K562 (cell line): ENCODE data around the gene GAPDHS. TPM values are rescaled to one million over a fixed set of nuclear protein-coding genes. Genes with fewer than 3 reads are reported as not detected.
A peak's percentile ranks its signal among the peaks of the same experiment; 100 is the strongest.

Experiments
- ATAC-seq: fragments of 200-7000 bp; cut with Tn5 transposase; 3 replicates; pipeline ENCODE4 v1.9.1; 2020; ENCODE audit warnings: moderate library complexity
- BruUV-seq: library from RNA; stranded (reverse); fragments of 400-500 nt; replicated peaks from 2 replicates; lab custom pipeline; 2021; lab: Mats Ljungman, UMichigan
- CTCF ChIA-PET: fragments of 300-600 bp; formaldehyde crosslinking; extraction: SDS; loops from one replicate; lab custom pipeline; 2021; ENCODE audit warnings: low intra/inter-chr PET ratio; lab: Yijun Ruan, JAX
- POLR2A ChIA-PET: fragments of 300-600, 350-650 bp; sonication (Branson Sonifier 250); formaldehyde crosslinking; extraction: SDS; loops from one replicate; lab custom pipeline; 2021; ENCODE audit warnings: antibody characterized with exemption, inconsistent platforms; lab: Yijun Ruan, JAX
- DNase-seq, 4 experiments: peaks; one replicate each; pipeline versions ENCODE4 v3.0.0 to v3.0.0-alpha.2; 2011 to 2018; ENCODE audit warnings: low spot score in 3 of 4, mixed read lengths in 3 of 4; ENCODE audit errors: extremely low read depth in 1 of 4
- FAIRE-seq: peaks from 2 replicates; lab custom pipeline; 2011; peaks lifted over from hg19 to GRCh38; lab: Jason Lieb, UNC
- H2AFZ ChIP-seq: 2 replicates; pipeline ENCODE4 v1.6.0; 2011; ENCODE audit warnings: low read depth, low read length, control low read depth, inconsistent platforms
- H3K27ac ChIP-seq: fragments of 200-600 bp; 3 replicates; pipeline ENCODE4 v1.8.0; 2011; ENCODE audit warnings: low read depth, mild to moderate bottlenecking, control low read depth, inconsistent platforms, low read length, moderate library complexity, mixed read lengths; ENCODE audit errors: extremely low read depth
- H3K27me3 ChIP-seq, 2 experiments: fragments of 300-600 bp in 1 of 2; 2 replicates in 1 of 2; 3 replicates in 1 of 2; pipeline versions ENCODE4 v1.6.0 to v1.8.0; 2011; ENCODE audit warnings: inconsistent platforms in 2 of 2, low read length in 2 of 2, mild to moderate bottlenecking in 1 of 2, mixed read lengths in 1 of 2, moderate library complexity in 1 of 2; ENCODE audit not compliant: control insufficient read depth in 2 of 2, insufficient read depth in 2 of 2
- H3K36me3 ChIP-seq: fragments of 300-600 bp; 3 replicates; pipeline ENCODE4 v1.8.0; 2011; ENCODE audit warnings: mild to moderate bottlenecking, low read length, inconsistent platforms; ENCODE audit not compliant: control insufficient read depth, insufficient read depth
- H3K4me1 ChIP-seq, 2 experiments: fragments of 200-600 bp in 1 of 2; replicated peaks in 1 of 2; 2 replicates in 1 of 2; 3 replicates in 1 of 2; pipeline versions ENCODE4 v1.5.1 to v1.8.0; 2011; ENCODE audit warnings: inconsistent platforms in 2 of 2, low read length in 2 of 2, mild to moderate bottlenecking in 1 of 2, mixed read lengths in 1 of 2, moderate library complexity in 1 of 2; ENCODE audit not compliant: control insufficient read depth in 2 of 2, insufficient read depth in 2 of 2
- H3K4me2 ChIP-seq: 2 replicates; pipeline ENCODE4 v1.6.1; 2011; ENCODE audit warnings: low read length, control low read depth, inconsistent platforms, mixed read lengths; ENCODE audit not compliant: insufficient read depth
- H3K4me3 ChIP-seq: fragments of 200-600 bp; sonication (generic), shearing (Covaris generic); 2 replicates; pipeline ENCODE4 v1.5.1; 2016; ENCODE audit warnings: control low read depth, inconsistent platforms
- H3K79me2 ChIP-seq: fragments of 200-600 bp; 3 replicates; pipeline ENCODE4 v1.8.0; 2011; ENCODE audit warnings: low read length, inconsistent platforms; ENCODE audit not compliant: control insufficient read depth, insufficient read depth
- H3K9ac ChIP-seq, 2 experiments: 2 replicates each; pipeline versions ENCODE4 v1.6.0 to v1.6.1; 2011; ENCODE audit warnings: low read depth in 2 of 2, low read length in 2 of 2, control low read depth in 1 of 2, inconsistent platforms in 1 of 2, mild to moderate bottlenecking in 1 of 2, mixed read lengths in 1 of 2; ENCODE audit not compliant: insufficient read depth in 1 of 2
- H3K9me1 ChIP-seq: one replicate; pipeline ENCODE4 v1.6.0; 2011; ENCODE audit warnings: inconsistent platforms, mild to moderate bottlenecking, low read length, moderate library complexity; ENCODE audit not compliant: control insufficient read depth, insufficient read depth
- H3K9me3 ChIP-seq: replicated peaks from 2 replicates; pipeline ENCODE4 v1.5.1; 2011; ENCODE audit warnings: low read depth, low read length, inconsistent platforms; ENCODE audit not compliant: control insufficient read depth, insufficient read depth
- H4K20me1 ChIP-seq: replicated peaks from 2 replicates; pipeline ENCODE4 v1.6.1; 2011; ENCODE audit warnings: low read length, inconsistent platforms, mixed read lengths; ENCODE audit not compliant: control insufficient read depth, insufficient read depth
- CTBP1 ChIP-seq: fragments of 450-650 bp; IDR thresholded peaks from 2 replicates; pipeline ENCODE4 v1.6.1; 2016; ENCODE audit warnings: borderline replicate concordance
- GABPB1 ChIP-seq: sonication (generic); formaldehyde crosslinking; IDR thresholded peaks from 2 replicates; pipeline ENCODE4 v1.8.0; 2022; ENCODE audit warnings: mild to moderate bottlenecking, missing genetic modification reagents
- KAT2B ChIP-seq: IDR thresholded peaks from one replicate; pipeline ENCODE4 v1.6.1; 2012; ENCODE audit warnings: low read depth, mild to moderate bottlenecking, control low read depth, inconsistent platforms, low read length, moderate library complexity
- KDM5B ChIP-seq: fragments of 200-600 bp; sonication (generic); IDR thresholded peaks from 2 replicates; pipeline ENCODE4 v1.6.1; 2012; ENCODE audit warnings: low read depth, mild to moderate bottlenecking, moderate library complexity, low read length, control low read depth, inconsistent platforms; ENCODE audit not compliant: insufficient replicate concordance
- RBM17 ChIP-seq: fragments of 200-400 bp; formaldehyde crosslinking; IDR thresholded peaks from 2 replicates; pipeline ENCODE4 v1.6.1; 2017; ENCODE audit warnings: low read depth, mild to moderate bottlenecking, low read length, borderline replicate concordance
- WGBS: fragments of 100-300 bp; shearing (Covaris generic); methylation state at CpG from one replicate; pipeline ENCODE4 v1.1.6; 2016; ENCODE audit warnings: low coverage, mixed read lengths; ENCODE audit not compliant: insufficient coverage; ENCODE audit errors: missing lambda C conversion rate; 5-methylcytosine and 5-hydroxymethylcytosine counted together
- in situ Hi-C: fragments of 300-500 bp; cut with MboI; formaldehyde crosslinking; loops from 4 replicates; pipeline ENCODE4 v1.15.0; 2018; ENCODE audit warnings: inconsistent platforms, mixed read lengths
- intact Hi-C: fragments of 100-400 bp; cut with micrococcal nuclease; formaldehyde crosslinking; loops from 2 replicates; pipeline ENCODE4 v1.14.2; 2022
- polyA plus RNA-seq, 8 experiments: library from polyadenylated mRNA; depleted of rRNA in 4 of 8; stranded (reverse) in 5 of 8; unstranded in 3 of 8; fragments of >200 nt; fragmentation: Nextera tagmentation in 2 of 8; fragmentation: Illumina TruSeq in 1 of 8; extraction: Ambion mirVana in 2 of 8; extraction: Trizol in 1 of 8; gene quantifications; 2 replicates each; pipeline versions ENCODE4 v1.2.1 to v1.2.3, GENCODE V29; 2011 to 2014; ENCODE audit warnings: inconsistent platforms in 1 of 8, missing spikeins in 1 of 8
- total RNA-seq, 7 experiments: library from RNA; depleted of rRNA in 6 of 7; stranded (reverse); fragments of >200 nt in 6 of 7; fragmentation: Illumina TruSeq in 2 of 7; extraction: Trizol in 2 of 7; gene quantifications; 2 replicates each; pipeline versions ENCODE4 v1.2.1 to v1.2.3, GENCODE V29; 2011 to 2021; ENCODE audit warnings: low replicate concordance in 1 of 7
- TF ChIP-seq, protein P1 (sequence below), 2 experiments: IDR thresholded peaks; 2 replicates each; pipeline ENCODE4 v1.6.1; 2012; ENCODE audit warnings: improper control_type of control experiment in 2 of 2, low read depth in 2 of 2, low read length in 2 of 2, borderline replicate concordance in 1 of 2
- TF ChIP-seq, protein P2 (sequence below): fragments of 250-450 bp; sonication (Bioruptor Pico); IDR thresholded peaks from 2 replicates; pipeline ENCODE4 v1.4.0; 2020
- TF ChIP-seq, protein P3 (sequence below): fragments of 250-450 bp; sonication (Bioruptor Pico); IDR thresholded peaks from 2 replicates; pipeline ENCODE4 v1.4.0; 2020; ENCODE audit warnings: borderline replicate concordance
- TF ChIP-seq, protein P4 (sequence below): fragments of 450-650 bp; IDR thresholded peaks from 2 replicates; pipeline ENCODE4 v1.6.1; 2017; ENCODE audit warnings: mild to moderate bottlenecking, moderate library complexity

Gene GAPDHS
- total and polyA plus RNA-seq, 9 of the 15 experiments (the other 6 are each of a cell fraction or from before 2014, with no cell fraction given), result 0.08 to 0.12 TPM; not detected in 7

DNA sequence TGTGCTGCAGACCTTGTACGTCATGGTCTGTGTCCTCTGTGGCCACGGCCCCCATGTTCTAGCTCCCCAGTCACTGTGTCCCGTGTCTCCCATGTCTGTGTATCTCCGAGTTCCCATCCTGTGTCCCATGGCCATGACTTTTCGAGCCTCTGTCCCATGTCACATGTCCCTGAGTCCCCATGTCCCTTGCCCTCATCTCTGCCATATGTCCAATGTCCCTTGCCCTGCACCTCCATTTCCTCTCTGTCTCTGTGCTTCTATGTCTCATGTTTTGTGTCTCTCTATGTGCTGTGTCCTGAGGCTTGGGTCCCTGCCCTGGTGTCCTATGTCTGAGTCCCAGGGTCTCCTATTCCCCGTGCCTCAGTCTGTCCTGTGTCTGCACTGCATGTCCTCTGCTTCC lies 28.2 kb downstream of the GAPDHS start:
- intact Hi-C loops, result no loop called here
- POLR2A ChIA-PET, result no interaction called here
- Histone ChIP-seq H3K27ac (no peak overlapping the region), H3K4me2 (no peak overlapping the region), H3K9me3 (no peaks in the 10 kb centered on the region), H3K9me1 (peaks cover 3% of the 10 kb centered on the region), H3K27me3 (peaks cover 28 to 51% of the 10 kb centered on the region in 2 experiments; a peak in 4 of 5 replicates), H3K79me2 (no peaks in the 10 kb centered on the region), H3K4me1 (peaks cover 4 to 32% of the 10 kb centered on the region in 2 experiments; a peak in 3 of 5 replicates), H3K4me3 (no peak overlapping the region), H3K36me3 (no peaks in the 10 kb centered on the region)
- no TSS peak for BruUV-seq
- TF ChIP-seq KAT2B (no peak), RBM17 (no peak), KDM5B (no peak), GABPB1 (no peak), CTBP1 (no peak)
- TF ChIP-seq, protein P1, sequence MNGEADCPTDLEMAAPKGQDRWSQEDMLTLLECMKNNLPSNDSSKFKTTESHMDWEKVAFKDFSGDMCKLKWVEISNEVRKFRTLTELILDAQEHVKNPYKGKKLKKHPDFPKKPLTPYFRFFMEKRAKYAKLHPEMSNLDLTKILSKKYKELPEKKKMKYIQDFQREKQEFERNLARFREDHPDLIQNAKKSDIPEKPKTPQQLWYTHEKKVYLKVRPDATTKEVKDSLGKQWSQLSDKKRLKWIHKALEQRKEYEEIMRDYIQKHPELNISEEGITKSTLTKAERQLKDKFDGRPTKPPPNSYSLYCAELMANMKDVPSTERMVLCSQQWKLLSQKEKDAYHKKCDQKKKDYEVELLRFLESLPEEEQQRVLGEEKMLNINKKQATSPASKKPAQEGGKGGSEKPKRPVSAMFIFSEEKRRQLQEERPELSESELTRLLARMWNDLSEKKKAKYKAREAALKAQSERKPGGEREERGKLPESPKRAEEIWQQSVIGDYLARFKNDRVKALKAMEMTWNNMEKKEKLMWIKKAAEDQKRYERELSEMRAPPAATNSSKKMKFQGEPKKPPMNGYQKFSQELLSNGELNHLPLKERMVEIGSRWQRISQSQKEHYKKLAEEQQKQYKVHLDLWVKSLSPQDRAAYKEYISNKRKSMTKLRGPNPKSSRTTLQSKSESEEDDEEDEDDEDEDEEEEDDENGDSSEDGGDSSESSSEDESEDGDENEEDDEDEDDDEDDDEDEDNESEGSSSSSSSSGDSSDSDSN (IDR thresholded peaks at IDR 0.05; ENCODE audit: borderline replicate concordance in 1 of 2, low read depth in 2 of 2, low read length in 2 of 2), result no peak
- TF ChIP-seq, protein P2, sequence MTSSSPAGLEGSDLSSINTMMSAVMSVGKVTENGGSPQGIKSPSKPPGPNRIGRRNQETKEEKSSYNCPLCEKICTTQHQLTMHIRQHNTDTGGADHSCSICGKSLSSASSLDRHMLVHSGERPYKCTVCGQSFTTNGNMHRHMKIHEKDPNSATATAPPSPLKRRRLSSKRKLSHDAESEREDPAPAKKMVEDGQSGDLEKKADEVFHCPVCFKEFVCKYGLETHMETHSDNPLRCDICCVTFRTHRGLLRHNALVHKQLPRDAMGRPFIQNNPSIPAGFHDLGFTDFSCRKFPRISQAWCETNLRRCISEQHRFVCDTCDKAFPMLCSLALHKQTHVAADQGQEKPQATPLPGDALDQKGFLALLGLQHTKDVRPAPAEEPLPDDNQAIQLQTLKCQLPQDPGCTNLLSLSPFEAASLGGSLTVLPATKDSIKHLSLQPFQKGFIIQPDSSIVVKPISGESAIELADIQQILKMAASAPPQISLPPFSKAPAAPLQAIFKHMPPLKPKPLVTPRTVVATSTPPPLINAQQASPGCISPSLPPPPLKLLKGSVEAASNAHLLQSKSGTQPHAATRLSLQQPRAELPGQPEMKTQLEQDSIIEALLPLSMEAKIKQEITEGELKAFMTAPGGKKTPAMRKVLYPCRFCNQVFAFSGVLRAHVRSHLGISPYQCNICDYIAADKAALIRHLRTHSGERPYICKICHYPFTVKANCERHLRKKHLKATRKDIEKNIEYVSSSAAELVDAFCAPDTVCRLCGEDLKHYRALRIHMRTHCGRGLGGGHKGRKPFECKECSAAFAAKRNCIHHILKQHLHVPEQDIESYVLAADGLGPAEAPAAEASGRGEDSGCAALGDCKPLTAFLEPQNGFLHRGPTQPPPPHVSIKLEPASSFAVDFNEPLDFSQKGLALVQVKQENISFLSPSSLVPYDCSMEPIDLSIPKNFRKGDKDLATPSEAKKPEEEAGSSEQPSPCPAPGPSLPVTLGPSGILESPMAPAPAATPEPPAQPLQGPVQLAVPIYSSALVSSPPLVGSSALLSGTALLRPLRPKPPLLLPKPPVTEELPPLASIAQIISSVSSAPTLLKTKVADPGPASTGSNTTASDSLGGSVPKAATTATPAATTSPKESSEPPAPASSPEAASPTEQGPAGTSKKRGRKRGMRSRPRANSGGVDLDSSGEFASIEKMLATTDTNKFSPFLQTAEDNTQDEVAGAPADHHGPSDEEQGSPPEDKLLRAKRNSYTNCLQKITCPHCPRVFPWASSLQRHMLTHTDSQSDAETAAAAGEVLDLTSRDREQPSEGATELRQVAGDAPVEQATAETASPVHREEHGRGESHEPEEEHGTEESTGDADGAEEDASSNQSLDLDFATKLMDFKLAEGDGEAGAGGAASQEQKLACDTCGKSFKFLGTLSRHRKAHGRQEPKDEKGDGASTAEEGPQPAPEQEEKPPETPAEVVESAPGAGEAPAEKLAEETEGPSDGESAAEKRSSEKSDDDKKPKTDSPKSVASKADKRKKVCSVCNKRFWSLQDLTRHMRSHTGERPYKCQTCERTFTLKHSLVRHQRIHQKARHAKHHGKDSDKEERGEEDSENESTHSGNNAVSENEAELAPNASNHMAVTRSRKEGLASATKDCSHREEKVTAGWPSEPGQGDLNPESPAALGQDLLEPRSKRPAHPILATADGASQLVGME (CRISPR knock-in tag), result no peak
- TF ChIP-seq, protein P3, sequence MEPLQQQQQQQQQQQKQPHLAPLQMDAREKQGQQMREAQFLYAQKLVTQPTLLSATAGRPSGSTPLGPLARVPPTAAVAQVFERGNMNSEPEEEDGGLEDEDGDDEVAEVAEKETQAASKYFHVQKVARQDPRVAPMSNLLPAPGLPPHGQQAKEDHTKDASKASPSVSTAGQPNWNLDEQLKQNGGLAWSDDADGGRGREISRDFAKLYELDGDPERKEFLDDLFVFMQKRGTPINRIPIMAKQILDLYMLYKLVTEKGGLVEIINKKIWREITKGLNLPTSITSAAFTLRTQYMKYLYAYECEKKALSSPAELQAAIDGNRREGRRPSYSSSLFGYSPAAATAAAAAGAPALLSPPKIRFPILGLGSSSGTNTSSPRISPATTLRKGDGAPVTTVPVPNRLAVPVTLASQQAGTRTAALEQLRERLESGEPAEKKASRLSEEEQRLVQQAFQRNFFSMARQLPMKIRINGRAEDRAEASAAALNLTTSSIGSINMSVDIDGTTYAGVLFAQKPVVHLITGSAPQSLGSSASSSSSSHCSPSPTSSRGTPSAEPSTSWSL (CRISPR knock-in tag), result no peak
- TF ChIP-seq, protein P4, sequence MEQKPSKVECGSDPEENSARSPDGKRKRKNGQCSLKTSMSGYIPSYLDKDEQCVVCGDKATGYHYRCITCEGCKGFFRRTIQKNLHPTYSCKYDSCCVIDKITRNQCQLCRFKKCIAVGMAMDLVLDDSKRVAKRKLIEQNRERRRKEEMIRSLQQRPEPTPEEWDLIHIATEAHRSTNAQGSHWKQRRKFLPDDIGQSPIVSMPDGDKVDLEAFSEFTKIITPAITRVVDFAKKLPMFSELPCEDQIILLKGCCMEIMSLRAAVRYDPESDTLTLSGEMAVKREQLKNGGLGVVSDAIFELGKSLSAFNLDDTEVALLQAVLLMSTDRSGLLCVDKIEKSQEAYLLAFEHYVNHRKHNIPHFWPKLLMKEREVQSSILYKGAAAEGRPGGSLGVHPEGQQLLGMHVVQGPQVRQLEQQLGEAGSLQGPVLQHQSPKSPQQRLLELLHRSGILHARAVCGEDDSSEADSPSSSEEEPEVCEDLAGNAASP, result no peak
- TF ChIP-seq, all 486 proteins: peak for 0
- Histone ChIP-seq H2AFZ (no peak overlapping the region), H3K9ac (peak overlapping the region in 1 of 2 experiments; percentile 33; a peak in 1 of 4 replicates), H4K20me1 (peaks cover 7% of the 10 kb centered on the region; the same call in 1 of the 2 replicates)
- no peak for DNase-seq
- FAIRE-seq, result no peak
- no peak for ATAC-seq
- CTCF ChIA-PET, result no interaction called here
- 1% methylated on average over 6 of the region's 6 CpGs for WGBS
- in situ Hi-C loops, result no loop called here
